Coronary artery (tissue), 2 donors: Measurements from ENCODE around the gene TNFSF12.
A peak's percentile ranks its signal among the peaks of the same experiment; 100 is the strongest.

Source experiments
- DNase-seq: peaks from one replicate; pipeline ENCODE4 v3.0.0-alpha.2; 2017; ENCODE audit warnings: low spot score
- H3K27ac ChIP-seq, 2 donors: fragments of 200-600 bp; sonication (generic); one replicate each; pipeline ENCODE4 v1.5.1; 2016 to 2019
- H3K4me3 ChIP-seq: fragments of 200-600 bp; sonication (generic); 2 replicates; pipeline ENCODE4 v1.5.1; 2016; ENCODE audit warnings: mild to moderate bottlenecking, moderate library complexity
- CTCF ChIP-seq: fragments of 200-600 bp; sonication (generic); IDR thresholded peaks from one replicate; pipeline ENCODE4 v1.5.1; 2019; ENCODE audit warnings: antibody characterized with exemption

Gene TNFSF12

GRCh38 chr17:7580604-7581575, 32.0 kb downstream of the TNFSF12 start:
- no peak for DNase-seq
- no peak for TF ChIP-seq CTCF

GRCh38 chr17:7582396-7583252, 33.8 kb downstream of the TNFSF12 start:
- peak overlapping the region; percentile 84 for H3K4me3 ChIP-seq
- no peak for TF ChIP-seq CTCF
- DNase-seq, result no peak
- H3K27ac ChIP-seq, result peak overlapping the region; percentile 87 to 97

More at GRCh38 chr17:7580604-7581575, 32.0 kb downstream of the TNFSF12 start:
- Histone ChIP-seq H3K27ac (peak overlapping the region; percentile 87 to 97), H3K4me3 (peak overlapping the region; percentile 84)

GRCh38 chr17:7583253-7584109, 34.6 kb downstream of the TNFSF12 start, which contains the start of gene MPDU1:
Gene MPDU1 (plus strand): TSS chr17:7583852. CDS start chr17:7583863, 11 bp downstream.
- Histone ChIP-seq H3K4me3 (peak within 1 kb of the TSS; percentile 84), H3K27ac (peak within 1 kb of the TSS; percentile 87 to 97)
- TF ChIP-seq CTCF, result no peak
- DNase-seq, result peak; percentile 98

GRCh38 chr17:7586673-7587419, 38.0 kb downstream of the TNFSF12 start:
- no peak for TF ChIP-seq CTCF
- no peak for DNase-seq
- Histone ChIP-seq H3K4me3 (no peak overlapping the region), H3K27ac (peak overlapping the region in 1 of 2 donors; percentile 55)

- peak overlapping the region in 1 of 2 donors; percentile 74 for H3K27ac ChIP-seq
- no peak for DNase-seq
- no peak overlapping the region for H3K4me3 ChIP-seq
- no peak for TF ChIP-seq CTCF
Measured at GRCh38 chr17:7587420-7588151, 38.7 kb downstream of the TNFSF12 start.
